HepG2 (cell line): ENCODE results near the gene ITGB5. TPM values are rescaled to one million over a fixed set of nuclear protein-coding genes. Genes with fewer than 3 reads are reported as not detected.

ENCODE experiments used
- HOXA3 ChIP-seq: sonication (generic); formaldehyde crosslinking; IDR thresholded peaks from 2 replicates; pipeline ENCODE4 v1.5.0; 2020; ENCODE audit warnings: missing genetic modification reagents
- KLF12 ChIP-seq: sonication (generic); formaldehyde crosslinking; IDR thresholded peaks from 2 replicates; pipeline ENCODE4 v1.4.0; 2020; ENCODE audit warnings: missing genetic modification reagents, borderline replicate concordance
- MAF1 ChIP-seq: sonication (generic); formaldehyde crosslinking; IDR thresholded peaks from 2 replicates; pipeline ENCODE4 v1.5.0; 2020; ENCODE audit warnings: missing genetic modification reagents, borderline replicate concordance
- MIXL1 ChIP-seq: IDR thresholded peaks from 2 replicates; pipeline ENCODE4 v1.6.1; 2016
- PHF8 ChIP-seq: sonication (generic); formaldehyde crosslinking; IDR thresholded peaks from 2 replicates; pipeline ENCODE4 v1.5.0; 2020; ENCODE audit warnings: missing genetic modification reagents
- SNRNP70 ChIP-seq: fragments of 200-400 bp; formaldehyde crosslinking; IDR thresholded peaks from 2 replicates; pipeline ENCODE4 v1.6.1; 2017; ENCODE audit warnings: mild to moderate bottlenecking, low read depth, low read length, moderate library complexity
- TAF15 ChIP-seq: fragments of 200-400 bp; formaldehyde crosslinking; IDR thresholded peaks from one replicate; pipeline ENCODE4 v1.6.1; 2018; ENCODE audit warnings: mild to moderate bottlenecking, low read depth, low read length; ENCODE audit not compliant: poor library complexity, severe bottlenecking
- ZBTB40 ChIP-seq, 2 experiments: fragments of 450-650 bp in 1 of 2; sonication (generic) in 1 of 2; formaldehyde crosslinking in 1 of 2; IDR thresholded peaks; 2 replicates each; pipeline versions ENCODE4 v1.6.1 to v1.8.0; 2016 to 2022; ENCODE audit warnings: antibody characterized with exemption in 1 of 2, mild to moderate bottlenecking in 1 of 2, missing genetic modification reagents in 1 of 2
- ZFY ChIP-seq: sonication (generic); formaldehyde crosslinking; IDR thresholded peaks from 2 replicates; pipeline ENCODE4 v1.4.0; 2020; ENCODE audit warnings: missing genetic modification reagents
- ZNF775 ChIP-seq: sonication (generic); formaldehyde crosslinking; IDR thresholded peaks from 2 replicates; pipeline ENCODE4 v1.4.0; 2020; ENCODE audit warnings: missing genetic modification reagents, mild to moderate bottlenecking, moderate library complexity, borderline replicate concordance
- ZSCAN31 ChIP-seq: sonication (generic); formaldehyde crosslinking; IDR thresholded peaks from 2 replicates; pipeline ENCODE4 v1.5.0; 2020; ENCODE audit warnings: low read depth, mild to moderate bottlenecking, missing genetic modification reagents
- polyA plus RNA-seq, 8 experiments: library from polyadenylated mRNA; depleted of rRNA in 3 of 8; stranded (reverse) in 7 of 8; unstranded in 1 of 8; fragments of >200 nt; fragmentation: Illumina TruSeq in 4 of 8; extraction: Trizol in 4 of 8; gene quantifications; 2 replicates each; pipeline versions ENCODE4 v1.2.1 to v1.2.3, GENCODE V29; 2011 to 2016; ENCODE audit warnings: low read depth in 4 of 8, missing spikeins in 1 of 8, mixed read lengths in 1 of 8; ENCODE audit not compliant: insufficient read depth in 1 of 8
- total RNA-seq, 5 experiments: library from RNA; depleted of rRNA; stranded (reverse); fragments of >200 nt; fragmentation: Illumina TruSeq; extraction: Trizol; gene quantifications; 2 replicates each; pipeline ENCODE4 v1.2.3, GENCODE V29; 2016; ENCODE audit warnings: low read depth in 1 of 5
- TF ChIP-seq, protein P1 (sequence below): sonication (generic); formaldehyde crosslinking; IDR thresholded peaks from 2 replicates; pipeline ENCODE4 v1.5.1; 2020; ENCODE audit warnings: mild to moderate bottlenecking, missing genetic modification reagents, borderline replicate concordance

The ITGB5 gene
- total and polyA plus RNA-seq, 2 of the 13 experiments (the other 11 are each of a cell fraction or from before 2014, with no cell fraction given): 74.1 to 343 TPM

- TF ChIP-seq TAF15 (no peak), ZNF775 (no peak), MAF1 (CRISPR knock-in tag) (no peak), HOXA3 (no peak), SNRNP70 (no peak), ZBTB40 (IDR thresholded peaks at IDR 0.05) (no peak), ZBTB40 (CRISPR knock-in tag; IDR thresholded peaks at IDR 0.05) (no peak), ZFY (no peak), PHF8 (CRISPR knock-in tag) (no peak), ZSCAN31 (CRISPR knock-in tag) (no peak), KLF12 (CRISPR knock-in tag) (no peak), MIXL1 (CRISPR knock-in tag) (no peak)
- TF ChIP-seq, protein P1, sequence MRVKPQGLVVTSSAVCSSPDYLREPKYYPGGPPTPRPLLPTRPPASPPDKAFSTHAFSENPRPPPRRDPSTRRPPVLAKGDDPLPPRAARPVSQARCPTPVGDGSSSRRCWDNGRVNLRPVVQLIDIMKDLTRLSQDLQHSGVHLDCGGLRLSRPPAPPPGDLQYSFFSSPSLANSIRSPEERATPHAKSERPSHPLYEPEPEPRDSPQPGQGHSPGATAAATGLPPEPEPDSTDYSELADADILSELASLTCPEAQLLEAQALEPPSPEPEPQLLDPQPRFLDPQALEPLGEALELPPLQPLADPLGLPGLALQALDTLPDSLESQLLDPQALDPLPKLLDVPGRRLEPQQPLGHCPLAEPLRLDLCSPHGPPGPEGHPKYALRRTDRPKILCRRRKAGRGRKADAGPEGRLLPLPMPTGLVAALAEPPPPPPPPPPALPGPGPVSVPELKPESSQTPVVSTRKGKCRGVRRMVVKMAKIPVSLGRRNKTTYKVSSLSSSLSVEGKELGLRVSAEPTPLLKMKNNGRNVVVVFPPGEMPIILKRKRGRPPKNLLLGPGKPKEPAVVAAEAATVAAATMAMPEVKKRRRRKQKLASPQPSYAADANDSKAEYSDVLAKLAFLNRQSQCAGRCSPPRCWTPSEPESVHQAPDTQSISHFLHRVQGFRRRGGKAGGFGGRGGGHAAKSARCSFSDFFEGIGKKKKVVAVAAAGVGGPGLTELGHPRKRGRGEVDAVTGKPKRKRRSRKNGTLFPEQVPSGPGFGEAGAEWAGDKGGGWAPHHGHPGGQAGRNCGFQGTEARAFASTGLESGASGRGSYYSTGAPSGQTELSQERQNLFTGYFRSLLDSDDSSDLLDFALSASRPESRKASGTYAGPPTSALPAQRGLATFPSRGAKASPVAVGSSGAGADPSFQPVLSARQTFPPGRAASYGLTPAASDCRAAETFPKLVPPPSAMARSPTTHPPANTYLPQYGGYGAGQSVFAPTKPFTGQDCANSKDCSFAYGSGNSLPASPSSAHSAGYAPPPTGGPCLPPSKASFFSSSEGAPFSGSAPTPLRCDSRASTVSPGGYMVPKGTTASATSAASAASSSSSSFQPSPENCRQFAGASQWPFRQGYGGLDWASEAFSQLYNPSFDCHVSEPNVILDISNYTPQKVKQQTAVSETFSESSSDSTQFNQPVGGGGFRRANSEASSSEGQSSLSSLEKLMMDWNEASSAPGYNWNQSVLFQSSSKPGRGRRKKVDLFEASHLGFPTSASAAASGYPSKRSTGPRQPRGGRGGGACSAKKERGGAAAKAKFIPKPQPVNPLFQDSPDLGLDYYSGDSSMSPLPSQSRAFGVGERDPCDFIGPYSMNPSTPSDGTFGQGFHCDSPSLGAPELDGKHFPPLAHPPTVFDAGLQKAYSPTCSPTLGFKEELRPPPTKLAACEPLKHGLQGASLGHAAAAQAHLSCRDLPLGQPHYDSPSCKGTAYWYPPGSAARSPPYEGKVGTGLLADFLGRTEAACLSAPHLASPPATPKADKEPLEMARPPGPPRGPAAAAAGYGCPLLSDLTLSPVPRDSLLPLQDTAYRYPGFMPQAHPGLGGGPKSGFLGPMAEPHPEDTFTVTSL (CRISPR knock-in tag): no peak
Measured at GRCh38 chr3:124826703-124827102, 60.5 kb downstream of the ITGB5 start (continued).
